ENCODE data around the gene CEMIP.

Gene CEMIP

GRCh38 chr15:80816936-80817335 lies 37.8 kb downstream of the CEMIP start:
- no peaks in the 10 kb centered on the region for H3K27me3 ChIP-seq (ENCODE audit: low read length)
- no peaks in the 10 kb centered on the region for H3F3A ChIP-seq (ENCODE audit: insufficient read depth)
- no peak overlapping the region for H3K4me2 ChIP-seq (ENCODE audit: low read depth, low read length, poor library complexity, severe bottlenecking)
- H3K79me2 ChIP-seq (ENCODE audit: insufficient read depth, low read length): no peaks in the 10 kb centered on the region
- no peak overlapping the region for H3K9ac ChIP-seq (ENCODE audit: low read length)
- no peaks in the 10 kb centered on the region for H4K20me1 ChIP-seq (ENCODE audit: low read depth, low read length)
- no peak overlapping the region for H2AFZ ChIP-seq (ENCODE audit: low read depth, low read length, severe bottlenecking)
- no peak for TF ChIP-seq EZH2phosphoT487 (conservative IDR thresholded peaks at IDR 0.05; ENCODE audit: low read length)
- TF ChIP-seq CTCF (IDR thresholded peaks at IDR 0.05; ENCODE audit: insufficient read depth, low read length, poor library complexity, severe bottlenecking): no peak
- H3K4me3 ChIP-seq (ENCODE audit: insufficient read depth, low read length, poor library complexity, severe bottlenecking): no peak overlapping the region
- H3K27ac ChIP-seq (ENCODE audit: low read depth, low read length): no peak overlapping the region
- H3K9me3 ChIP-seq (ENCODE audit: insufficient read depth, low read length): no peaks in the 10 kb centered on the region
- no peaks in the 10 kb centered on the region for H3K9me2 ChIP-seq (replicated peaks; ENCODE audit: insufficient read depth, low read length)
- H3K36me3 ChIP-seq (ENCODE audit: low read length): no peaks in the 10 kb centered on the region

- Histone ChIP-seq H2AFZ (ENCODE audit: low read depth, low read length, severe bottlenecking) (no peak overlapping the region), H3K4me2 (ENCODE audit: low read depth, low read length, poor library complexity, severe bottlenecking) (no peak overlapping the region), H3K9ac (ENCODE audit: low read length) (no peak overlapping the region), H3K27me3 (ENCODE audit: low read length) (no peaks in the 10 kb centered on the region), H3K36me3 (ENCODE audit: low read length) (no peaks in the 10 kb centered on the region), H3F3A (ENCODE audit: insufficient read depth) (no peaks in the 10 kb centered on the region), H3K4me3 (ENCODE audit: insufficient read depth, low read length, poor library complexity, severe bottlenecking) (no peak overlapping the region), H3K79me2 (ENCODE audit: insufficient read depth, low read length) (no peaks in the 10 kb centered on the region), H3K9me3 (ENCODE audit: insufficient read depth, low read length) (no peaks in the 10 kb centered on the region), H4K20me1 (ENCODE audit: low read depth, low read length) (no peaks in the 10 kb centered on the region), H3K9me2 (replicated peaks; ENCODE audit: insufficient read depth, low read length) (no peaks in the 10 kb centered on the region), H3K27ac (ENCODE audit: low read depth, low read length) (no peak overlapping the region)
- TF ChIP-seq CTCF (IDR thresholded peaks at IDR 0.05; ENCODE audit: insufficient read depth, low read length, poor library complexity, severe bottlenecking): no peak
- TF ChIP-seq EZH2phosphoT487 (conservative IDR thresholded peaks at IDR 0.05; ENCODE audit: low read length): no peak
These were observed 38.7 kb downstream of the CEMIP start for GRCh38 chr15:80817901-80818300.

GRCh38 chr15:80819001-80819400 lies 39.8 kb downstream of the CEMIP start:
- no peak overlapping the region for H3K4me3 ChIP-seq (ENCODE audit: insufficient read depth, low read length, poor library complexity, severe bottlenecking)
- H3K36me3 ChIP-seq (ENCODE audit: low read length): no peaks in the 10 kb centered on the region
- H3K27ac ChIP-seq (ENCODE audit: low read depth, low read length): no peak overlapping the region
- TF ChIP-seq EZH2phosphoT487 (conservative IDR thresholded peaks at IDR 0.05; ENCODE audit: low read length): no peak
- TF ChIP-seq CTCF (IDR thresholded peaks at IDR 0.05; ENCODE audit: insufficient read depth, low read length, poor library complexity, severe bottlenecking): no peak
- H3K27me3 ChIP-seq (ENCODE audit: low read length): no peaks in the 10 kb centered on the region
- no peak overlapping the region for H3K9ac ChIP-seq (ENCODE audit: low read length)
- no peak overlapping the region for H2AFZ ChIP-seq (ENCODE audit: low read depth, low read length, severe bottlenecking)
- H3K9me3 ChIP-seq (ENCODE audit: insufficient read depth, low read length): no peaks in the 10 kb centered on the region
- H3K4me2 ChIP-seq (ENCODE audit: low read depth, low read length, poor library complexity, severe bottlenecking): no peak overlapping the region
- no peaks in the 10 kb centered on the region for H4K20me1 ChIP-seq (ENCODE audit: low read depth, low read length)
- no peaks in the 10 kb centered on the region for H3K79me2 ChIP-seq (ENCODE audit: insufficient read depth, low read length)
- H3F3A ChIP-seq (ENCODE audit: insufficient read depth): no peaks in the 10 kb centered on the region
- no peaks in the 10 kb centered on the region for H3K9me2 ChIP-seq (replicated peaks; ENCODE audit: insufficient read depth, low read length)

All from SU-DHL-6 (cell line).